HG02798 (cell line): ENCODE results near the gene KLHL41.
A peak's percentile ranks its signal among the peaks of the same experiment; 100 is the strongest.
"Not testable (repeated sequence)": the region's sequence is repeated elsewhere in the genome, so short reads cannot be mapped to it uniquely, and the experiment has no call there.

Experiments used
- ATAC-seq: cut with Tn5 transposase; IDR thresholded peaks from one replicate; pipeline ENCODE4 v1.9.1; 2021; ENCODE audit warnings: mild to moderate bottlenecking; ENCODE audit not compliant: unreplicated experiment, poor library complexity

Gene KLHL41

DNA sequence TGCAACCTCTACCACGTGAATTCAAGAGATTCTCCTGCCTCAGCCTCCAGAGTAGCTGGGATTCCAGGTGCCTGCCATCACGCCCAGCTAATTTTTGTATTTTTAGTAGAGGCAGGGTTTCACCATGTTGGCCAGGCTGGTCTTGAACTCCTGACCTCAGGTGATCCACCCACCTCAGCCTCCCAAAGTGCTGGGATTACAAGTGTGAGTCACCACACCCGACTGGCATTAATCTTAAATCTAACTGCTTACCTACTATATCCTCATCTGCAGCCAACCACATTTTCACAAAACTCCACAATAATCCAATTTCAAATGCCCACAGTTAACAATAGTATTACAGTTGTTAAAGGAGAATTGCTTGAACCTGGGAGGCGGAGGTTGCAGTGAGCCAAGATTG lies 61.2 kb downstream of the KLHL41 start:
- ATAC-seq = not testable (repeated sequence)

DNA sequence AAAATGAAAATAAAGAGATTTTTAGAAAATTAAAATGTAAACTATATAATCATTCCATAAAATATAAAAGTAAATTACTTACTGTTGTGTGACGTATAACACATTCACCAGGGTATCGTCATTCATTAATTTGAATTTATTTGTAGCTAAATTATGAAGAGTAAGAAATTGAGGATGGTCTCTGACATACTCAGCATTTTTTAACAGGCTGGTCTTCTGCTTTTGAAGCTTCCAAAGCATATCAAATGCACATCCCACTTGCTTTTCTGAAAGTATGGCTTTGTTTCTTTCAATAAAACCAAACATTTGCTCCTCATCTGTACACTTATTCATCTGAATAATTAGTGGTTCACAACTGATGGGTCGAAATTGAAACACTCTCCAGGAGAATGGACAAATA lies 62.1 kb downstream of the KLHL41 start:
- ATAC-seq = no peak

DNA sequence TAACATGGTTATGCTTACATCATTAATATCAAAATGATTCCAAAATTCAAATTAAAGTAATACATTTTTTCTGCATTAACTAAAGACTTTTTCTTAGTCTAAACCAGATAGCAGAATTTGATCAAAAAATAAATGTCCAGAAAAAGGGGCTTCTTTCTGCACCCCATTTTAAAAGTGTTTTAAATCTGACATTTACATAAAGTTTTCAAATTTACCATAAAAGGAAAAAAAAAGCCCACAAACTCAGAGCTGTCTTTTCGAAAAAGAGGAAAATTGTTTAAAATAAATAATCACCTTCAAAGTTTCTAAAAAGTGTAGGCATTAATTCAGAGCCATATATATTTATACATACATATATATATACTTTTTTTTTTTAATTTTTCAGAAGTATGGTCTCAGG lies 62.7 kb downstream of the KLHL41 start:
- ATAC-seq = no peak

DNA sequence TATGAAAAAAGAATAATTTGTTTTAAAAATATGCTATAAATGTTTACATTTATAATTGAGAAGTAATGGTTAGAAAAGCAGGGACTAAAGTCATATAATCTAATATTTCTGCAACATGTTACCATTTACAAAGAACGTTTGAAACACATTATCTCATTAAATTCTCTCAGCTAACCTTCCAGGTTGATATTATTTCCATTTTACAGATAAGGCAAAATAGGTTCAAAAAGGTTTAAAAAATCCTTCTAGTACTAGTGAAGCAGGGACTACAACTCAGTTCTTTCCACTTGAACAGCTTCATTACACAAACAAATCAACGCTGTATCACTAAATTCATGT lies 63.3 kb downstream of the KLHL41 start:
- ATAC-seq = no peak

DNA sequence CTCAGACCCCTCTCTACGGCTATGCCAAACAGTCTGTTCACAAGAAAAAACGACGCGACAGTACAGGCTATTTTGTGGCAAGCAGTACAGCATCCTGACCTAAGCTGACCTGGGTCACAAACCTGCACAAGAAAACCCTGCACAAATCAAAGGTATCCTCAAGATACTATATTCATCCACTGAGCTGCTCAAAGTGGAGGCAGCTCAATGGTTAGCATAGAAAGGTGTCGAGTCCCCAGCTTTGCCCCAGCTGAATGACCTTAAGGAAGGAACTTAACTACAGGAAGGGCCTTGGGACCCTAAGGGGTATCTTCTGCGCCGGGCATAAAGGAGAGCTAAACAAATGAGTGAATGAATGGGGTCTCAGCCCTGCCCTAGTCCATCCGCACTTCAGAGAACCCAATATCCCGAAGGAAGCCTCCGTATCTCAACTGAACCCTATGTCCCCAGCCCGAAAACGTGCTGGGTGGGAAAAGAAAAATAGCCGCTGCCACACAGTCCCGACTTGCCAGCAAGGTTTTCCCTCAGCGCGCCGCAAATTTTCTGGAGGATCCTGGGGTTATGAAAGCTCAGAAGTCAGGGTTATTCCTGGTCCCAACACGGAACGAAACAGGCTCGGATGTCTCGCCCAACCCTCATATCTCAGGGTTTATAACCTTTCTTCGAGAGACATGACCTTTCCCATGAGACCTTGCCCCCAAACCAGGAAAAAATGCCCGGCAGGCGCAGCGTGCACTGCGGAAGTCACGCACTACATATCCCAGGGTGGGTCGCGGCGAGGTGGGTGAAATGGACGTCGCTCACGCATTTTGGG lies 63.9 kb downstream of the KLHL41 start, which contains the start of gene FASTKD1:
FASTKD1 (minus strand) TSS at position 706 of the 814 bp plus-strand sequence. CDS start 1,836 bp downstream, outside the sequence.
- peak; percentile 99 for ATAC-seq

DNA sequence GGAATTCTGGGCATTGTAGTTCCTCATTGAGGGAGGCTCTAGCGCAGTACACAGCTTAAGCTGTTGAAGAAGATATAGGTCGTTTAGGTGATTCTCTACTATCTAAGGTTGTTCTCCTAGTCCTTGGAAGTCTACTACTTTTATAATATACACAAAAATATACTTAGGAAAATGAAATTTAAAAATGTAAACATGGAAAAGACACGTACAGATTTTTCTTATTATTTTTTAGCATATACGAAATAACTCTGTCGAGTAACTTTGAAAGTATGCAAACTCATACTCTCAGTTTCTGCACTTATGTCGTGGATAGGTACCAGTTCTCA lies 64.4 kb downstream of the KLHL41 start:
- no peak for ATAC-seq

DNA sequence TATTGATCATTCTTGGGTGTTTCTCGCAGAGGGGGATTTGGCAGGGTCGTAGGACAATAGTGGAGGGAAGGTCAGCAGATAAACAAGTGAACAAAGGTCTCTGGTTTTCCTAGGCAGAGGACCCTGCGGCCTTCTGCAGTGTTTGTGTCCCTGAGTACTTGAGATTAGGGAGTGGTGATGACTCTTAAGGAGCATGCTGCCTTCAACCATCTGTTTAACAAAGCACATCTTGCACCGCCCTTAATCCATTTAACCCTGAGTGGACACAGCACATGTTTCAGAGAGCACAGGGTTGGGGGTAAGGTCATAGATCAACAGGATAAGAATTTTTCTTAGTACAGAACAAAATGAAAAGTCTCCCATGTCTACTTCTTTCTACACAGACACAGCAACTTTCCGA lies 65.0 kb downstream of the KLHL41 start:
- not testable (repeated sequence) for ATAC-seq

DNA sequence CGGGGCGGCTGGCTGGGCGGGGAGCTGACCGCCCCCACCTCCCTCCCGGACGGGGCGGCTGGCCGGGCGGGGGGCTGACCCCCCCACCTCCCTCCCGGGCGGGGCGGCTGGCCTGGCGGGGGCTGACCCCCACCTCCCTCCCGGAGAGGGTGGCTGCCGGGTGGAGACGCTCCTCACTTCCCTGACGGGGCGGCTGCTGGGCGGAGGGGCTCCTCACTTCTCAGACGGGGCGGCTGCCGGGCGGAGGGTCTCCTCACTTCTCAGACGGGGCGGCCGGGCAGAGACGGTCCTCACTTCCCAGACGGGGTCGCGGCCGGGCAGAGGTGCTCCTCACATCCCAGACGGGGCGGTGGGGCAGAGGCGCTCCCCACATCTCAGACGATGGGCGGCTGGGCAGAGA lies 65.8 kb downstream of the KLHL41 start:
- ATAC-seq = not testable (repeated sequence)
